ENCODE data around the gene BARHL1. TPM values are rescaled to one million over a fixed set of nuclear protein-coding genes. Genes with fewer than 3 reads are reported as not detected.

The BARHL1 gene
- total and polyA plus RNA-seq, 2 donors (not counting 1 experiment from before 2014, with no cell fraction given): not detected

DNA sequence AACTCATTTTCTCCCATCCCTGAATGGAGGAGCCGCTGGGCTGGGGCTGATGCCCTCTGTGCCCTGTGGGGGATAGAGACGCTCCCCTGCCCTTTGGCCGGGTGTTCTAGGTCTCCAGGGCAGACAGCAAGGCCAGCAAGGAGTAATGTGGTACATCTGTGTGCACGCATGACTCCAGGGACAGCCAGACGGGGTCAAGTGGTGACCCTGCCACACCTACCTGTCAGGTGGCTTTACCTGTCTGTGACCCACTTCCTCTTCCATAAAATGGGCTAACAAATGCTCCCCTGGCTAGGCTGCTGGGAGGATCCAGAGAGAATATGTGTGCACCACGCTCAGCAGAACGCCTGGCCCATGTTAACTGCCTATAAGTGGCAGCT lies 35.4 kb upstream of the BARHL1 start:
- H3K27ac ChIP-seq (ENCODE audit: insufficient read depth, low read length): no peak overlapping the region
- TF ChIP-seq, protein P1, sequence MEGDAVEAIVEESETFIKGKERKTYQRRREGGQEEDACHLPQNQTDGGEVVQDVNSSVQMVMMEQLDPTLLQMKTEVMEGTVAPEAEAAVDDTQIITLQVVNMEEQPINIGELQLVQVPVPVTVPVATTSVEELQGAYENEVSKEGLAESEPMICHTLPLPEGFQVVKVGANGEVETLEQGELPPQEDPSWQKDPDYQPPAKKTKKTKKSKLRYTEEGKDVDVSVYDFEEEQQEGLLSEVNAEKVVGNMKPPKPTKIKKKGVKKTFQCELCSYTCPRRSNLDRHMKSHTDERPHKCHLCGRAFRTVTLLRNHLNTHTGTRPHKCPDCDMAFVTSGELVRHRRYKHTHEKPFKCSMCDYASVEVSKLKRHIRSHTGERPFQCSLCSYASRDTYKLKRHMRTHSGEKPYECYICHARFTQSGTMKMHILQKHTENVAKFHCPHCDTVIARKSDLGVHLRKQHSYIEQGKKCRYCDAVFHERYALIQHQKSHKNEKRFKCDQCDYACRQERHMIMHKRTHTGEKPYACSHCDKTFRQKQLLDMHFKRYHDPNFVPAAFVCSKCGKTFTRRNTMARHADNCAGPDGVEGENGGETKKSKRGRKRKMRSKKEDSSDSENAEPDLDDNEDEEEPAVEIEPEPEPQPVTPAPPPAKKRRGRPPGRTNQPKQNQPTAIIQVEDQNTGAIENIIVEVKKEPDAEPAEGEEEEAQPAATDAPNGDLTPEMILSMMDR (conservative IDR thresholded peaks at IDR 0.05 in 1 of 2, IDR thresholded peaks at IDR 0.05 in 1 of 2; ENCODE audit: low read depth in 1 of 2, low read length in 2 of 2): no peak
- TF ChIP-seq EZH2 (IDR thresholded peaks at IDR 0.05; ENCODE audit: low read length, missing control alignments): no peak

GRCh38 chr9:132547436-132547835 lies 35.0 kb upstream of the BARHL1 start:
- TF ChIP-seq EZH2 (IDR thresholded peaks at IDR 0.05; ENCODE audit: low read length, missing control alignments): no peak
- TF ChIP-seq, protein P1 (conservative IDR thresholded peaks at IDR 0.05 in 1 of 2, IDR thresholded peaks at IDR 0.05 in 1 of 2; ENCODE audit: low read depth in 1 of 2, low read length in 2 of 2): no peak
- no peaks in the 10 kb centered on the region for H3K9me3 ChIP-seq (ENCODE audit: control insufficient read depth, insufficient read depth, low read depth, low read length)
- no peak overlapping the region for H3K9ac ChIP-seq (ENCODE audit: insufficient read depth, low read length)
- no peak overlapping the region for H2AFZ ChIP-seq (ENCODE audit: low read length)
- DNase-seq (ENCODE audit: low read depth in 2 of 2): no peak
- no peaks in the 10 kb centered on the region for H3K79me2 ChIP-seq (ENCODE audit: control insufficient read depth, insufficient read depth, low read length)
- H4K20me1 ChIP-seq (ENCODE audit: control insufficient read depth, extremely low read depth, insufficient read depth, low read length): no peaks in the 10 kb centered on the region
- no peak overlapping the region for H3K4me3 ChIP-seq (replicated peaks in 1 of 4; ENCODE audit: control extremely low read depth in 1 of 4, insufficient read depth in 1 of 4, low read depth in 3 of 4, low read length in 4 of 4)
- H3K4me2 ChIP-seq (ENCODE audit: extremely low read depth, insufficient read depth, low read length): no peak overlapping the region
- no peaks in the 10 kb centered on the region for H3K27me3 ChIP-seq (ENCODE audit: control insufficient read depth, insufficient read depth, low read length)
- H3K4me1 ChIP-seq (ENCODE audit: control insufficient read depth, extremely low read depth, insufficient read depth, low read length): peaks cover 2% of the 10 kb centered on the region
- no peaks in the 10 kb centered on the region for H3K36me3 ChIP-seq (ENCODE audit: control insufficient read depth, insufficient read depth, low read length)
- H3K27ac ChIP-seq (ENCODE audit: insufficient read depth, low read length): no peak overlapping the region

More for the DNA sequence above, 35.4 kb upstream of the BARHL1 start:
- Histone ChIP-seq H3K4me3 (replicated peaks in 1 of 4; ENCODE audit: control extremely low read depth in 1 of 4, insufficient read depth in 1 of 4, low read depth in 3 of 4, low read length in 4 of 4) (no peak overlapping the region), H3K4me2 (ENCODE audit: extremely low read depth, insufficient read depth, low read length) (no peak overlapping the region), H3K79me2 (ENCODE audit: control insufficient read depth, insufficient read depth, low read length) (no peaks in the 10 kb centered on the region), H3K36me3 (ENCODE audit: control insufficient read depth, insufficient read depth, low read length) (no peaks in the 10 kb centered on the region), H2AFZ (ENCODE audit: low read length) (no peak overlapping the region), H3K4me1 (ENCODE audit: control insufficient read depth, extremely low read depth, insufficient read depth, low read length) (peaks cover 2% of the 10 kb centered on the region), H4K20me1 (ENCODE audit: control insufficient read depth, extremely low read depth, insufficient read depth, low read length) (no peaks in the 10 kb centered on the region), H3K9ac (ENCODE audit: insufficient read depth, low read length) (no peak overlapping the region), H3K27me3 (ENCODE audit: control insufficient read depth, insufficient read depth, low read length) (no peaks in the 10 kb centered on the region), H3K9me3 (ENCODE audit: control insufficient read depth, insufficient read depth, low read depth, low read length) (no peaks in the 10 kb centered on the region)
- DNase-seq (ENCODE audit: low read depth in 2 of 2): no peak

DNA sequence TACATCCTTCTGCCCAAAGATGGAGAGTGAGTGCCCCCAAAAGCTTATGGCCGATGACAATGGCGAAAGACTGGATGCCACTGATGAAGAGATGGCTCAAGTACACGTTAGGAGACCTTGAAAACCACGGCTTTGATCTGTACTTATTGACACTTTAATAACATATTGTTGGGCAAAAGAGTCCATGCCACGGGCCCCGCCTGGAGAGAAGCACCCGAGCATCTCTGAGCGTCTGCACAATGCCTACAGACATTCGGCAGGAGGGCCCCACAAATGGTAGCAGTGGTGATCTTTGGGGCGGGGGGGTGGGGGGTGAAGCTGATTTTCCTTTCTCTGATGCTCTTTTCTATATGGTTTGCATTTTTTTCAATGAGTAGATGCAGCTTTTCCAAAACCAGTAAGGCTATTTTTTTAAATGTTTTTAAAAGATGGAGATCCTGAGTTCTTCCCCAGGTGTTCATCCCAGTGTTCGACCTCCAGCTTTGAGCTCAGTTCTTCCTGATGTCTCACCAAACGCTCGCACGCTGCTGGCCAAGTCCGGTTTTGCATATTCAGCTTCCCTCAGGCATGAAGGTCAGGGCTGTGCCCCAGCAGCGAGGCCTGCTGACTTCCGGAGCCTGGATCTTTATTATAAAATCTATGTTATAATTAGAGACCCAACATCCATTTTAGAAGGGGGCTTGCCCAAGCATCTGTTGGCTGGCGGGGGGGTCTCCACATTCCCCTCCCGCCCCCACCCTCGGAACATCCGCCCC lies 34.3 kb upstream of the BARHL1 start:
- H3K4me2 ChIP-seq (ENCODE audit: extremely low read depth, insufficient read depth, low read length): no peak overlapping the region
- peaks cover 2% of the 10 kb centered on the region for H3K4me1 ChIP-seq (ENCODE audit: control insufficient read depth, extremely low read depth, insufficient read depth, low read length)
- H3K9ac ChIP-seq (ENCODE audit: insufficient read depth, low read length): no peak overlapping the region
- no peak overlapping the region for H3K4me3 ChIP-seq (replicated peaks in 1 of 4; ENCODE audit: control extremely low read depth in 1 of 4, insufficient read depth in 1 of 4, low read depth in 3 of 4, low read length in 4 of 4)
- H4K20me1 ChIP-seq (ENCODE audit: control insufficient read depth, extremely low read depth, insufficient read depth, low read length): no peaks in the 10 kb centered on the region
- no peaks in the 10 kb centered on the region for H3K36me3 ChIP-seq (ENCODE audit: control insufficient read depth, insufficient read depth, low read length)
- TF ChIP-seq EZH2 (IDR thresholded peaks at IDR 0.05; ENCODE audit: low read length, missing control alignments): no peak
- TF ChIP-seq, protein P1 (conservative IDR thresholded peaks at IDR 0.05 in 1 of 2, IDR thresholded peaks at IDR 0.05 in 1 of 2; ENCODE audit: low read depth in 1 of 2, low read length in 2 of 2): no peak
- no peak overlapping the region for H3K27ac ChIP-seq (ENCODE audit: insufficient read depth, low read length)
- no peaks in the 10 kb centered on the region for H3K27me3 ChIP-seq (ENCODE audit: control insufficient read depth, insufficient read depth, low read length)
- H3K79me2 ChIP-seq (ENCODE audit: control insufficient read depth, insufficient read depth, low read length): no peaks in the 10 kb centered on the region
- no peaks in the 10 kb centered on the region for H3K9me3 ChIP-seq (ENCODE audit: control insufficient read depth, insufficient read depth, low read depth, low read length)
- H2AFZ ChIP-seq (ENCODE audit: low read length): no peak overlapping the region
- DNase-seq (ENCODE audit: low read depth in 2 of 2): no peak

Data from fibroblast of lung (primary cell).